Trophoblast cell (in vitro differentiated cells and primary cell): Measurements from ENCODE around the gene SLC6A12.

ENCODE experiments used
- DNase-seq, 2 donors: peaks; one replicate each; pipeline ENCODE4 v3.0.0-alpha.2; 2016
- H2AFZ ChIP-seq: 2 replicates; pipeline ENCODE4 v1.6.1; 2013; ENCODE audit warnings: low read length, moderate library complexity, mild to moderate bottlenecking; ENCODE audit not compliant: insufficient read depth, poor library complexity
- H2AK5ac ChIP-seq: 2 replicates; pipeline ENCODE4 v1.6.1; 2013; ENCODE audit warnings: mild to moderate bottlenecking, low read length
- H2BK120ac ChIP-seq: 2 replicates; pipeline ENCODE4 v1.6.1; 2013; ENCODE audit warnings: low read length, mild to moderate bottlenecking, moderate library complexity; ENCODE audit not compliant: insufficient read depth, poor library complexity
- H2BK12ac ChIP-seq: 2 replicates; pipeline ENCODE4 v1.6.1; 2013; ENCODE audit warnings: mild to moderate bottlenecking, low read length, moderate library complexity
- H2BK5ac ChIP-seq: 2 replicates; pipeline ENCODE4 v1.6.1; 2013; ENCODE audit warnings: low read length, low read depth, moderate library complexity, mild to moderate bottlenecking; ENCODE audit not compliant: poor library complexity
- H3K14ac ChIP-seq: 2 replicates; pipeline ENCODE4 v1.6.1; 2013; ENCODE audit warnings: mild to moderate bottlenecking, low read length
- H3K18ac ChIP-seq: 2 replicates; pipeline ENCODE4 v1.6.1; 2013; ENCODE audit warnings: mild to moderate bottlenecking, low read length
- H3K23ac ChIP-seq: 2 replicates; pipeline ENCODE4 v1.6.1; 2013; ENCODE audit warnings: low read length
- H3K27ac ChIP-seq: 2 replicates; pipeline ENCODE4 v1.5.1; 2013; ENCODE audit warnings: low read depth, mild to moderate bottlenecking, inconsistent platforms, low read length, moderate library complexity
- H3K27me3 ChIP-seq: 2 replicates; pipeline ENCODE4 v1.6.1; 2013; ENCODE audit warnings: inconsistent platforms, mild to moderate bottlenecking, low read length, moderate library complexity; ENCODE audit not compliant: insufficient read depth
- H3K36me3 ChIP-seq, 2 experiments: 1 replicate in 1 of 2; 2 replicates in 1 of 2; pipeline ENCODE4 v1.6.1; 2013; ENCODE audit warnings: low read length in 2 of 2, mild to moderate bottlenecking in 2 of 2, moderate library complexity in 1 of 2; ENCODE audit not compliant: insufficient read depth in 2 of 2, control insufficient read depth in 1 of 2
- H3K4ac ChIP-seq: 2 replicates; pipeline ENCODE4 v1.6.1; 2013; ENCODE audit warnings: low read depth, mild to moderate bottlenecking, low read length, moderate library complexity
- H3K4me1 ChIP-seq, 2 experiments: 1 replicate in 1 of 2; 2 replicates in 1 of 2; pipeline ENCODE4 v1.6.1; 2013; ENCODE audit warnings: low read length in 2 of 2, mild to moderate bottlenecking in 2 of 2, moderate library complexity in 1 of 2; ENCODE audit not compliant: insufficient read depth in 2 of 2, control insufficient read depth in 1 of 2
- H3K4me2 ChIP-seq: 2 replicates; pipeline ENCODE4 v1.6.1; 2013; ENCODE audit warnings: inconsistent platforms, mild to moderate bottlenecking, low read length, moderate library complexity
- H3K4me3 ChIP-seq: 2 replicates; pipeline ENCODE4 v1.5.1; 2013; ENCODE audit warnings: mild to moderate bottlenecking, low read depth, low read length, inconsistent platforms
- H3K79me1 ChIP-seq: one replicate; pipeline ENCODE4 v1.6.1; 2013; ENCODE audit warnings: low read length
- H3K79me2 ChIP-seq: 2 replicates; pipeline ENCODE4 v1.6.1; 2013; ENCODE audit warnings: low read length, mild to moderate bottlenecking; ENCODE audit not compliant: control insufficient read depth, insufficient read depth, poor library complexity
- H3K9ac ChIP-seq: 2 replicates; pipeline ENCODE4 v1.6.1; 2013; ENCODE audit warnings: mild to moderate bottlenecking, low read length
- H3K9me3 ChIP-seq: 2 replicates; pipeline ENCODE4 v1.6.1; 2013; ENCODE audit warnings: low read depth, mild to moderate bottlenecking, control low read depth, inconsistent platforms, low read length; ENCODE audit not compliant: insufficient read depth
- H4K12ac ChIP-seq: 2 replicates; pipeline ENCODE4 v1.6.1; 2013; ENCODE audit warnings: low read depth, mild to moderate bottlenecking, low read length, moderate library complexity
- H4K8ac ChIP-seq: 2 replicates; pipeline ENCODE4 v1.6.1; 2013; ENCODE audit warnings: low read depth, mild to moderate bottlenecking, low read length, moderate library complexity
- H4K91ac ChIP-seq: one replicate; pipeline ENCODE4 v1.6.1; 2013; ENCODE audit warnings: low read depth, mild to moderate bottlenecking, low read length, moderate library complexity
- WGBS: extraction: QIAGEN DNeasy Blood & Tissue Kit; methylation state at CpG from one replicate; pipeline ENCODE4 v1.1.7; 2013; ENCODE audit warnings: missing lambda C conversion rate; ENCODE audit not compliant: insufficient read length, insufficient coverage; ENCODE audit errors: extremely low coverage; 5-methylcytosine and 5-hydroxymethylcytosine counted together

Gene SLC6A12

GRCh38 chr12:175759-176158, 38.2 kb downstream of the SLC6A12 start:
- Histone ChIP-seq H2BK12ac (no peak overlapping the region), H2BK120ac (no peak overlapping the region), H3K36me3 (no peaks in the 10 kb centered on the region), H3K23ac (no peak overlapping the region), H4K8ac (no peak overlapping the region), H3K4ac (no peak overlapping the region), H4K12ac (no peak overlapping the region), H2AFZ (no peak overlapping the region), H3K4me2 (no peak overlapping the region), H3K4me1 (peaks cover 9 to 20% of the 10 kb centered on the region in 2 experiments), H3K79me1 (peaks cover 2% of the 10 kb centered on the region), H2BK5ac (no peak overlapping the region), H3K18ac (no peak overlapping the region), H3K4me3 (no peak overlapping the region), H3K27me3 (no peaks in the 10 kb centered on the region), H3K14ac (no peak overlapping the region), H3K79me2 (no peaks in the 10 kb centered on the region), H3K27ac (no peak overlapping the region), H3K9ac (no peak overlapping the region), H3K9me3 (no peaks in the 10 kb centered on the region), H2AK5ac (no peak overlapping the region), H4K91ac (no peak overlapping the region)
- DNase-seq, result no peak
- WGBS, result no CpG with 5 or more reads among the region's 16 CpGs

- whole genome bisulfite sequencing, result no CpG with 5 or more reads among the region's 10 CpGs
- H2BK12ac ChIP-seq, result no peak overlapping the region
- H2BK120ac ChIP-seq, result no peak overlapping the region
These were observed 38.7 kb downstream of the SLC6A12 start for GRCh38 chr12:175250-175649.

GRCh38 chr12:174596-174995, 39.4 kb downstream of the SLC6A12 start:
- H3K36me3 ChIP-seq, result no peaks in the 10 kb centered on the region
- H2BK12ac ChIP-seq, result no peak overlapping the region
- no peak overlapping the region for H3K27ac ChIP-seq
- H3K4me3 ChIP-seq, result no peak overlapping the region
- WGBS, result no CpG with 5 or more reads among the region's 23 CpGs
- no peak overlapping the region for H3K18ac ChIP-seq
- no peak for DNase-seq
- H3K9ac ChIP-seq, result no peak overlapping the region
- no peak overlapping the region for H3K4ac ChIP-seq
- no peaks in the 10 kb centered on the region for H3K27me3 ChIP-seq
- H3K79me1 ChIP-seq, result peaks cover 2% of the 10 kb centered on the region
- H3K23ac ChIP-seq, result no peak overlapping the region
- no peak overlapping the region for H2BK120ac ChIP-seq
- H4K12ac ChIP-seq, result no peak overlapping the region
- no peaks in the 10 kb centered on the region for H3K79me2 ChIP-seq
- H4K91ac ChIP-seq, result no peak overlapping the region
- H4K8ac ChIP-seq, result no peak overlapping the region
- H3K14ac ChIP-seq, result no peak overlapping the region
- H3K9me3 ChIP-seq, result no peaks in the 10 kb centered on the region
- no peak overlapping the region for H3K4me2 ChIP-seq
- H2AK5ac ChIP-seq, result no peak overlapping the region
- H2AFZ ChIP-seq, result no peak overlapping the region
- H3K4me1 ChIP-seq, result peaks cover 9 to 19% of the 10 kb centered on the region in 2 experiments
- H2BK5ac ChIP-seq, result no peak overlapping the region

More at GRCh38 chr12:175250-175649, 38.7 kb downstream of the SLC6A12 start:
- peaks cover 9 to 18% of the 10 kb centered on the region in 2 experiments for H3K4me1 ChIP-seq
- no peak overlapping the region for H3K23ac ChIP-seq
- H4K12ac ChIP-seq, result no peak overlapping the region
- no peak overlapping the region for H2AFZ ChIP-seq
- no peak overlapping the region for H2BK5ac ChIP-seq
- no peak overlapping the region for H3K4me3 ChIP-seq
- no peak overlapping the region for H3K27ac ChIP-seq
- H3K27me3 ChIP-seq, result no peaks in the 10 kb centered on the region
- H3K18ac ChIP-seq, result no peak overlapping the region
- no peak overlapping the region for H4K8ac ChIP-seq
- H3K9me3 ChIP-seq, result no peaks in the 10 kb centered on the region
- DNase-seq, result no peak
- no peak overlapping the region for H3K4me2 ChIP-seq
- no peaks in the 10 kb centered on the region for H3K79me2 ChIP-seq
- no peak overlapping the region for H3K4ac ChIP-seq
- no peak overlapping the region for H3K14ac ChIP-seq
- H4K91ac ChIP-seq, result no peak overlapping the region
- no peaks in the 10 kb centered on the region for H3K36me3 ChIP-seq
- H2AK5ac ChIP-seq, result no peak overlapping the region
- H3K9ac ChIP-seq, result no peak overlapping the region
- H3K79me1 ChIP-seq, result peaks cover 2% of the 10 kb centered on the region

GRCh38 chr12:174124-174523, 39.8 kb downstream of the SLC6A12 start:
- Histone ChIP-seq H4K8ac (no peak overlapping the region), H3K9ac (no peak overlapping the region), H2AK5ac (no peak overlapping the region), H3K79me2 (no peaks in the 10 kb centered on the region), H3K18ac (no peak overlapping the region), H3K4me2 (no peak overlapping the region), H3K27me3 (no peaks in the 10 kb centered on the region), H2BK12ac (no peak overlapping the region), H2BK120ac (no peak overlapping the region), H3K27ac (no peak overlapping the region), H3K9me3 (no peaks in the 10 kb centered on the region), H3K23ac (no peak overlapping the region), H2BK5ac (no peak overlapping the region), H3K79me1 (peaks cover 2% of the 10 kb centered on the region), H3K14ac (no peak overlapping the region), H4K12ac (no peak overlapping the region), H4K91ac (no peak overlapping the region), H3K4me3 (no peak overlapping the region), H3K4ac (no peak overlapping the region), H3K4me1 (peaks cover 8 to 21% of the 10 kb centered on the region in 2 experiments), H3K36me3 (no peaks in the 10 kb centered on the region), H2AFZ (no peak overlapping the region)
- no CpG with 5 or more reads among the region's 6 CpGs for WGBS
- DNase-seq, result no peak
